Tibial nerve (tissue), 4 donors: ENCODE results near the gene TMEM131L.

Experiments used
- EP300 ChIP-seq, 2 donors: sonication (generic); formaldehyde crosslinking; IDR thresholded peaks; one replicate each; pipeline ENCODE4 v1.6.1; 2017; ENCODE audit warnings: antibody characterized with exemption in 2 of 2, mild to moderate bottlenecking in 1 of 2
- POLR2A ChIP-seq, 2 donors: fragments of 450-650 bp; IDR thresholded peaks; one replicate each; pipeline ENCODE4 v1.6.1; 2017; ENCODE audit warnings: antibody characterized with exemption in 2 of 2, mild to moderate bottlenecking in 2 of 2, moderate library complexity in 2 of 2
- TF ChIP-seq, protein P1 (sequence below), 5 experiments: fragments of 200-600 bp in 3 of 5; fragments of 450-650 bp in 2 of 5; sonication (generic) in 3 of 5; IDR thresholded peaks; one replicate each; pipeline ENCODE4 v1.5.1; 2016 to 2019; ENCODE audit warnings: antibody characterized with exemption in 5 of 5, mild to moderate bottlenecking in 3 of 5, moderate library complexity in 2 of 5

DNA sequence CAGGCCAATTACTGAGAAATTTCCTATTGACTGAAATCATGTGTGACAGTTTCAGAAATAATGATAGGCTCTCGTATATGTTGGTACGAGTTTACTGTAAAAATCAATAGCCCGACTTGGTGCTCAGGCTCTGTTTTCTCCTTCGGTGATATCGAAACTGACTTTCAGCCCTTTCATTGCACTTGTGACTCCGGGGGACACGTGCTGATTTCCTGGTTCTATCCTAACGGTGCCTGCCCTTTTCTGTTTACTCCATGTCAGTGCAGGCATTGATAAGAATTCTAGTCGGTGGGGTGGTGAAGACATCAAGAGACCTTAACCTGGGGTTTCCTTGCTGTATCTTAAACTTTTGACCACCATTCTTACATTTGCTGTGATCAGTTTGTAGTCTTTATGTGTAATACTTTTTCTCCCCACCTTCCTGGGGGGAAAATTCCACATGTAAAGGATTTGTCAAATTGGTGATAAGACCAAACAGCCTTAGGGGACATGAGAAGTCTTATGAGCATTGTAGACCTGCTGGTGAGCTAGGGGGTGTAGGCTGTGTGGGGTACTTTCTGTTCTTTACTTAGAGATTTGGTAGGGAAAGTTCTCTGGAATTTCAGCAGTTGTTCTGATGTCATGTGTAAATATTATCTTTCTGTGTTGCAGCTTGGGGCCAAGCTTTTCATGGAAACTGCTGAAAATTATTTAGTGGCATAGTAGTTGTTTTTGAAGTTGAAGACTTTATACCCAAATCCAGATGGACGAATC, 52.7 kb downstream of the TMEM131L start:
- no peak for TF ChIP-seq EP300 (IDR thresholded peaks at IDR 0.05)
- TF ChIP-seq, protein P1, sequence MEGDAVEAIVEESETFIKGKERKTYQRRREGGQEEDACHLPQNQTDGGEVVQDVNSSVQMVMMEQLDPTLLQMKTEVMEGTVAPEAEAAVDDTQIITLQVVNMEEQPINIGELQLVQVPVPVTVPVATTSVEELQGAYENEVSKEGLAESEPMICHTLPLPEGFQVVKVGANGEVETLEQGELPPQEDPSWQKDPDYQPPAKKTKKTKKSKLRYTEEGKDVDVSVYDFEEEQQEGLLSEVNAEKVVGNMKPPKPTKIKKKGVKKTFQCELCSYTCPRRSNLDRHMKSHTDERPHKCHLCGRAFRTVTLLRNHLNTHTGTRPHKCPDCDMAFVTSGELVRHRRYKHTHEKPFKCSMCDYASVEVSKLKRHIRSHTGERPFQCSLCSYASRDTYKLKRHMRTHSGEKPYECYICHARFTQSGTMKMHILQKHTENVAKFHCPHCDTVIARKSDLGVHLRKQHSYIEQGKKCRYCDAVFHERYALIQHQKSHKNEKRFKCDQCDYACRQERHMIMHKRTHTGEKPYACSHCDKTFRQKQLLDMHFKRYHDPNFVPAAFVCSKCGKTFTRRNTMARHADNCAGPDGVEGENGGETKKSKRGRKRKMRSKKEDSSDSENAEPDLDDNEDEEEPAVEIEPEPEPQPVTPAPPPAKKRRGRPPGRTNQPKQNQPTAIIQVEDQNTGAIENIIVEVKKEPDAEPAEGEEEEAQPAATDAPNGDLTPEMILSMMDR (IDR thresholded peaks at IDR 0.05) = no peak
- no peak for TF ChIP-seq POLR2A (IDR thresholded peaks at IDR 0.05)
